Kidney epithelial cell (primary cell): ENCODE results near the gene RGSL1. TPM values are rescaled to one million over a fixed set of nuclear protein-coding genes. Genes with fewer than 3 reads are reported as not detected.

Experiments
- DNase-seq: peaks from one replicate; pipeline ENCODE4 v3.0.0-alpha.2; 2010; ENCODE audit warnings: low read depth
- H3K27me3 ChIP-seq: 2 replicates; pipeline ENCODE4 v1.6.0; 2011; ENCODE audit warnings: low read length; ENCODE audit not compliant: control insufficient read depth, insufficient read depth
- H3K36me3 ChIP-seq: 2 replicates; pipeline ENCODE4 v1.5.1; 2011; ENCODE audit warnings: low read length; ENCODE audit not compliant: control insufficient read depth, insufficient read depth
- H3K4me3 ChIP-seq: 2 replicates; pipeline ENCODE4 v1.5.1; 2011; ENCODE audit warnings: low read depth, mild to moderate bottlenecking, control low read depth, low read length
- total RNA-seq: library from RNA; depleted of rRNA; stranded (reverse); fragments of >200 nt; gene quantifications from 2 replicates; pipeline ENCODE4 v1.2.3, GENCODE V29; 2015
- TF ChIP-seq, protein P1 (sequence below): IDR thresholded peaks from 2 replicates; pipeline ENCODE4 v1.5.1; 2011; ENCODE audit warnings: mild to moderate bottlenecking, moderate library complexity, low read length, control low read depth, inconsistent platforms; ENCODE audit not compliant: insufficient read depth, poor library complexity, severe bottlenecking

Gene RGSL1
- total RNA-seq, 1 donor from 2014 or later, result not detected

DNA sequence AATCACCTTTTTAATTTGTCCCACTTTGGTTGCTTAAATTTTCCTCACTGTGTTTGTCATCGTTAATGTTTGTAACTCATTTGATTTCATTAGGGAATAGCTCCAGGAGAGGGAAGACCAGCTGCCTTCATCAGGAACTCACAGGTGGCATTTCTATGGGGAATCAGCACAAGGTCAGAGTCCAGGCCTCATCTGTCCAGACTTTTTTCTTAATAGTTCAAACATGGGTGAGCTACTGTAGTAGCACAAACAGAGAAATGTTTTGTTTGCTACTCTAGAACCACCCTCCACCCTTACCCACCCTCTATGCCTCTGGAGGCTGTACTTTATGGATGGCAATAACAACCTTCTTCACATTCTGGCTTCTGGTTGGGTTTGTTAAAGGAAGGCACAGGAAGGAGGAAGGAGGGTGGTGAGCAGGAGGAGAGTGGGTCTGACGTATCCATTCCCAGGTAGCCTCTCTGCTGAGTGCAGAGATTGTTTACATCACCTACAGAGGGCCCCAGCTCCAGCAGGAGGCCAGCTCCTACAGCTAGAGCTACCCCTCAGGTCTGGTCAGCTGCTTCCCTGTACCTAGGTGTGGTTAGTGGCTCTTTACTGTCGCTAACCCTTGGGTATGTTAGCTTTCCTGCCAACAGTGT, 41.4 kb upstream of the RGSL1 start:
- no peaks in the 10 kb centered on the region for H3K36me3 ChIP-seq
- H3K27me3 ChIP-seq, result no peaks in the 10 kb centered on the region
- no peak for DNase-seq
- no peak overlapping the region for H3K4me3 ChIP-seq
- TF ChIP-seq, protein P1, sequence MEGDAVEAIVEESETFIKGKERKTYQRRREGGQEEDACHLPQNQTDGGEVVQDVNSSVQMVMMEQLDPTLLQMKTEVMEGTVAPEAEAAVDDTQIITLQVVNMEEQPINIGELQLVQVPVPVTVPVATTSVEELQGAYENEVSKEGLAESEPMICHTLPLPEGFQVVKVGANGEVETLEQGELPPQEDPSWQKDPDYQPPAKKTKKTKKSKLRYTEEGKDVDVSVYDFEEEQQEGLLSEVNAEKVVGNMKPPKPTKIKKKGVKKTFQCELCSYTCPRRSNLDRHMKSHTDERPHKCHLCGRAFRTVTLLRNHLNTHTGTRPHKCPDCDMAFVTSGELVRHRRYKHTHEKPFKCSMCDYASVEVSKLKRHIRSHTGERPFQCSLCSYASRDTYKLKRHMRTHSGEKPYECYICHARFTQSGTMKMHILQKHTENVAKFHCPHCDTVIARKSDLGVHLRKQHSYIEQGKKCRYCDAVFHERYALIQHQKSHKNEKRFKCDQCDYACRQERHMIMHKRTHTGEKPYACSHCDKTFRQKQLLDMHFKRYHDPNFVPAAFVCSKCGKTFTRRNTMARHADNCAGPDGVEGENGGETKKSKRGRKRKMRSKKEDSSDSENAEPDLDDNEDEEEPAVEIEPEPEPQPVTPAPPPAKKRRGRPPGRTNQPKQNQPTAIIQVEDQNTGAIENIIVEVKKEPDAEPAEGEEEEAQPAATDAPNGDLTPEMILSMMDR, result no peak

DNA sequence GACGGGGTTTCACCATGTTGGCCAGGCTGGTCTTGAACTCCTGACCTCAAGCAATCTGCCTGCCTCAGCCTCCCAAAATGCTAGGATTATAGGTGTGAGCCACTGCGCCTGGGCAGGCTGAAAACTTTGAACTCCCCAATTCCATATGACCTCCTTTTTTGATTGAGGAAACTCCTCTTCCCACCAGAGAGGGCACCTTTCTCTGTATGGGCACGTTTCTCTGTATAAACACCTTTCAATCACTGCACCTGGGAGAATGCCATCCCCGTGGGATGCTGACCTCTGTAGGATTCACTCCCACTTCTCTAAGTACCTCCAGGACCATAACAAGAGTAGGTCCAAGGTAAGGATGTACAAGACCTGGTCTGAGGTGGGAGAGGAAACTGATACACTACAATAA, 39.8 kb upstream of the RGSL1 start:
- TF ChIP-seq, protein P1, result no peak
- Histone ChIP-seq H3K36me3 (no peaks in the 10 kb centered on the region), H3K4me3 (no peak overlapping the region), H3K27me3 (no peaks in the 10 kb centered on the region)
- DNase-seq, result no peak

DNA sequence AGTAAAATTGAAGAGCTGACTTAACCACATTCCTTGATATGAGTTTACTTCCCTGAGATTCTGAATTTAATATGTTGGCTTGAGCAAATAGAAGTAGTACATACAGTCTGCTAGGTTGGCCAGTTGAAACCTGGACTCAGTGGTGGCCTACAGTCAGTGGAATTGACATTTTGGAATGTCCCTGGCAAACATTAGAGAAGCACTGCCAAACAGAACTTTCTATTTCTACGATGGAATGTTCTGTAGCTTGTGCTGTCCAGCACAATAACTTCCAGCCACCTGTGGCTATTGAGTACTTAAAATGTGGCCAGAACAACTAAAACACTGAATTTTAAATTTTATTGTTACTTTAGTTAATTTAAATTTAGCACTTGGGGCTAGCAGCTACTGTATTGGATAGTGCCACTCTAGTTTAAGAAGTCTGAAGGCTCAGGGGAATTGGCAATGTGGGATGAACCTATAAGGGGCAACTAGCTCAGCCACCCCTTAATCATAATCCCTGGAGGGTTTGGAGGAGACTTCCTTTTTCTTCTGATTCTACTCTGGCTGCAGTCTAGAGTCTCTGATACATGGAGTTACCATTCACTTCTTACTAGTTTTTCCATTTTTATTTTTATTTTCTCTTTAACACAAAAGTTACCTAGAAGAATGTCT, 39.2 kb upstream of the RGSL1 start:
- Histone ChIP-seq H3K4me3 (no peak overlapping the region), H3K36me3 (no peaks in the 10 kb centered on the region), H3K27me3 (no peaks in the 10 kb centered on the region)
- TF ChIP-seq, protein P1, result no peak
- DNase-seq, result no peak

DNA sequence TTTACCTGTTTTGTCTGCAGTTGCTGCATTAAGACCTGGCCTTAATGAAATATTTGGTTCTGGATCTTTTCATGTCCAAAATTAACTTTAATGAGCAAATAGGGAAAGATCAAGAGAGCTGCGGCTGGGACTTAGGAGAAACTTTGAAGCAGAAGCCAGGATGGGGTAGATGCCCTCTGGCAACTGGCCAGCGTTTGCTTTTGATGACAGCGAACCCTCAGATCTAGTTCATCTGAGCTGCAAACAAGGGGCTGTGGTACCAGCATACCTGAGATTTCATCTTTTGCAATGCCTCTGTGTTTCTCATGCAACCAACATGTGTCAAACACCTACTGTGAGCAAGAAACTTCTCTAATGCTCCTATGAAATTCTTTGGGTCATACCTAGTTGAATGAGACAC, 36.5 kb upstream of the RGSL1 start:
- Histone ChIP-seq H3K27me3 (no peaks in the 10 kb centered on the region), H3K36me3 (no peaks in the 10 kb centered on the region), H3K4me3 (no peak overlapping the region)
- TF ChIP-seq, protein P1, result no peak
- DNase-seq, result no peak

DNA sequence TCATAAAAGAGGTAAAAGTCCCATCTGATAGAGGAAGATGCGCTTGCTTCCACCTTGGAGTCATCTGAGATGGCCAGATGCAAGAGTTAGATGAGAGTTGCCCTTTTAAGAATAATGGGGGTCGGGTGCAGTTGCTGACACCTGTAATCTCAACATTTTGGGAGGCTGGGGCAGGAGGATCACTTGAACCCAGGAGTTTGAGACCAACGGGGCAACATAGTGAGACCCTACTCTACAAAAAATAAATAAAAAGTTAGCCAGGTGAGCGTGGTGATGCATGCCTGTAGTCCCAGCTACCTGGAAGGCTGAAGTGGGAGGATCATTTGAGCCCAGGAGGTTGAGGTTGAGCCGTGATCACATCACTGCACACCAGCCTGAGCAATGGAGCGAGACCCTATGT, 36.0 kb upstream of the RGSL1 start:
- Histone ChIP-seq H3K4me3 (no peak overlapping the region), H3K36me3 (no peaks in the 10 kb centered on the region), H3K27me3 (no peaks in the 10 kb centered on the region)
- TF ChIP-seq, protein P1, result no peak
- no peak for DNase-seq

DNA sequence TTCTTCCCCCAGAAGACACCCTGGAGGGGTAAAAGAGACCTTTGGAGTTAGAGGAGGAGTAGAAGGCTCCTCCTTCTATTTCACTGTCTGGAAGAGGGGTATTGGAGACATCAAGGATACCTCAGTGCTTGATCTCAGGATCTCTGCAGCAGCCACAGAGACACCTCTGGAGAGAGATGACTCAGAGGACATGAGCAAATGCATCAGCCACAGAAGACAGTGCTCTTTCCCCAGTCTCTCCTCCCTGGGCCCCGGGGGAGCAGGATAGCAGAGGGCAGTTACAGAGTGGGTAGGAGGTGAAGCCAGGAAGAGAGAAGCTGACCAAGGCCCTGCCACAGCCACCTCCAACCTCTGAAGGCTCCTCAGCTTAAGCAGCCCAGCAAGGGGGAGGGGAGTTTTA, 34.2 kb upstream of the RGSL1 start:
- no peak for DNase-seq
- TF ChIP-seq, protein P1, result no peak
- no peaks in the 10 kb centered on the region for H3K27me3 ChIP-seq

More for the DNA sequence above, 34.2 kb upstream of the RGSL1 start:
- H3K36me3 ChIP-seq, result no peaks in the 10 kb centered on the region
- no peak overlapping the region for H3K4me3 ChIP-seq
